GM23338 (cell line): Measurements from ENCODE around the gene MYO5B. TPM values are rescaled to one million over a fixed set of nuclear protein-coding genes. Genes with fewer than 3 reads are reported as not detected.

Source experiments
- ATAC-seq: fragments of 200-7000 bp; cut with Tn5 transposase; 3 replicates; pipeline ENCODE4 v1.9.1; 2020
- DNase-seq: peaks from one replicate; pipeline ENCODE4 v3.0.0-alpha.2; 2015; ENCODE audit warnings: low spot score
- H2AFZ ChIP-seq: fragments of 200-600 bp; sonication (generic); 2 replicates; pipeline ENCODE4 v1.8.0; 2016; ENCODE audit warnings: antibody characterized with exemption, mild to moderate bottlenecking, moderate library complexity
- H3F3A ChIP-seq: fragments of 200-600 bp; sonication (generic); replicated peaks from 2 replicates; pipeline ENCODE4 v1.8.0; 2017; ENCODE audit warnings: antibody characterized with exemption, mixed run types, low read depth
- H3K27ac ChIP-seq: fragments of 200-600 bp; sonication (generic); 2 replicates; pipeline ENCODE4 v1.6.1; 2016; ENCODE audit warnings: low read depth
- H3K27me3 ChIP-seq: fragments of 200-600 bp; sonication (generic); 2 replicates; pipeline ENCODE4 v1.8.0; 2016; ENCODE audit warnings: mild to moderate bottlenecking, mixed run types, moderate library complexity; ENCODE audit not compliant: insufficient read depth
- H3K36me3 ChIP-seq: fragments of 200-600 bp; sonication (generic); 2 replicates; pipeline ENCODE4 v1.8.0; 2016; ENCODE audit warnings: mild to moderate bottlenecking; ENCODE audit not compliant: insufficient read depth
- H3K4me1 ChIP-seq: fragments of 200-600 bp; sonication (generic); 2 replicates; pipeline ENCODE4 v1.8.0; 2016; ENCODE audit warnings: mild to moderate bottlenecking, moderate library complexity; ENCODE audit not compliant: insufficient read depth
- H3K4me2 ChIP-seq: fragments of 200-600 bp; sonication (generic); 2 replicates; pipeline ENCODE4 v1.7.1; 2017; ENCODE audit warnings: mixed run types
- H3K4me3 ChIP-seq: fragments of 200-600 bp; sonication (generic); 2 replicates; pipeline ENCODE4 v1.6.1; 2016; ENCODE audit warnings: mixed run types
- H3K79me2 ChIP-seq: fragments of 200-600 bp; sonication (generic); replicated peaks from 2 replicates; pipeline ENCODE4 v1.8.0; 2017; ENCODE audit warnings: mild to moderate bottlenecking; ENCODE audit not compliant: insufficient read depth
- H3K9me2 ChIP-seq: fragments of 200-600 bp; sonication (generic); 2 replicates; pipeline ENCODE4 v1.8.0; 2017; ENCODE audit not compliant: insufficient read depth
- H4K20me1 ChIP-seq: fragments of 200-600 bp; sonication (generic); replicated peaks from 2 replicates; pipeline ENCODE4 v1.8.0; 2017; ENCODE audit warnings: mild to moderate bottlenecking; ENCODE audit not compliant: insufficient read depth
- H3K27ac Mint-ChIP-seq: 2 replicates; pipeline ENCODE4 v1.8.0; 2020; ENCODE audit warnings: inconsistent platforms, mild to moderate bottlenecking, moderate library complexity, mixed read lengths
- H3K27me3 Mint-ChIP-seq: 3 replicates; pipeline ENCODE4 v1.8.0; 2022; ENCODE audit warnings: low read depth, mild to moderate bottlenecking, moderate library complexity, mixed read lengths, inconsistent platforms; ENCODE audit not compliant: insufficient read depth, poor library complexity
- H3K36me3 Mint-ChIP-seq: 3 replicates; pipeline ENCODE4 v1.8.0; 2021; ENCODE audit warnings: low read depth, mild to moderate bottlenecking, inconsistent platforms, moderate library complexity, mixed read lengths
- H3K4me1 Mint-ChIP-seq: 3 replicates; pipeline ENCODE4 v1.8.0; 2020; ENCODE audit warnings: mild to moderate bottlenecking, inconsistent platforms, mixed read lengths
- H3K4me3 Mint-ChIP-seq: 3 replicates; pipeline ENCODE4 v1.8.0; 2021; ENCODE audit warnings: moderate library complexity, mild to moderate bottlenecking, inconsistent platforms, mixed read lengths
- H3K9me3 Mint-ChIP-seq: 3 replicates; pipeline ENCODE4 v1.8.0; 2020; ENCODE audit warnings: moderate library complexity, mild to moderate bottlenecking, inconsistent platforms, mixed read lengths
- CREB1 ChIP-seq: fragments of 250-450 bp; sonication (Bioruptor Pico); IDR thresholded peaks from 2 replicates; pipeline ENCODE4 v1.5.0; 2020; ENCODE audit warnings: low read depth, mild to moderate bottlenecking, moderate library complexity
- EZH2 ChIP-seq: fragments of 200-600 bp; sonication (generic); IDR thresholded peaks from one replicate; pipeline ENCODE4 v1.8.0; 2017; ENCODE audit warnings: antibody characterized with exemption, mild to moderate bottlenecking, low read depth; ENCODE audit not compliant: unreplicated experiment
- EZH2phosphoT487 ChIP-seq: fragments of 200-600 bp; sonication (generic); IDR thresholded peaks from one replicate; pipeline ENCODE4 v1.8.1; 2018; ENCODE audit warnings: antibody characterized with exemption; ENCODE audit not compliant: unreplicated experiment
- JUNB ChIP-seq: IDR thresholded peaks from one replicate; pipeline ENCODE4 v1.6.1; 2016; ENCODE audit warnings: antibody characterized with exemption; ENCODE audit not compliant: unreplicated experiment
- NANOG ChIP-seq: IDR thresholded peaks from 2 replicates; pipeline ENCODE4 v1.6.1; 2016; ENCODE audit warnings: antibody characterized with exemption, borderline replicate concordance
- POLR2AphosphoS5 ChIP-seq: IDR thresholded peaks from 2 replicates; pipeline ENCODE4 v1.6.1; 2016; ENCODE audit warnings: antibody characterized with exemption, low read depth
- STAT1 ChIP-seq: IDR thresholded peaks from one replicate; pipeline ENCODE4 v1.6.1; 2016; ENCODE audit warnings: antibody characterized with exemption; ENCODE audit not compliant: unreplicated experiment
- ZNF114 ChIP-seq: fragments of 250-450 bp; sonication (Bioruptor Pico); IDR thresholded peaks from 2 replicates; pipeline ENCODE4 v1.5.0; 2020; ENCODE audit warnings: mild to moderate bottlenecking, moderate library complexity
- ZNF331 ChIP-seq: fragments of 250-450 bp; sonication (Bioruptor Pico); IDR thresholded peaks from 2 replicates; pipeline ENCODE4 v1.5.0; 2020; ENCODE audit warnings: low read depth, mild to moderate bottlenecking, moderate library complexity
- polyA plus RNA-seq: library from polyadenylated mRNA; unstranded; fragments of >200 nt; fragmentation: Nextera tagmentation; extraction: Ambion mirVana; gene quantifications from 2 replicates; pipeline ENCODE4 v1.2.1, GENCODE V29; 2016
- total RNA-seq: library from RNA; depleted of rRNA; stranded (reverse); fragments of >200 nt; shearing (Covaris generic); gene quantifications from 2 replicates; pipeline ENCODE4 v1.2.3, GENCODE V29; 2014
- TF ChIP-seq, protein P1 (sequence below): IDR thresholded peaks from 2 replicates; pipeline ENCODE4 v1.6.1; 2016; ENCODE audit warnings: antibody characterized with exemption
- TF ChIP-seq, protein P2 (sequence below), 2 experiments: fragments of 200-600 bp in 1 of 2; sonication (generic) in 1 of 2; conservative IDR thresholded peaks; 2 replicates each; pipeline versions ENCODE4 v1.5.1 to v1.6.1; 2016 to 2017; ENCODE audit warnings: antibody characterized with exemption in 2 of 2, low read depth in 2 of 2, mild to moderate bottlenecking in 2 of 2, moderate library complexity in 1 of 2
- TF ChIP-seq, protein P3 (sequence below): fragments of 250-450 bp; sonication (Bioruptor Pico); IDR thresholded peaks from 2 replicates; pipeline ENCODE4 v1.5.0; 2020; ENCODE audit warnings: mild to moderate bottlenecking, moderate library complexity
- TF ChIP-seq, protein P4 (sequence below): IDR thresholded peaks from one replicate; pipeline ENCODE4 v1.6.1; 2018; ENCODE audit warnings: antibody characterized with exemption; ENCODE audit not compliant: unreplicated experiment

MYO5B gene
- total and polyA plus RNA-seq, 2 experiments from 2014 or later: 3.2 to 19.1 TPM

DNA sequence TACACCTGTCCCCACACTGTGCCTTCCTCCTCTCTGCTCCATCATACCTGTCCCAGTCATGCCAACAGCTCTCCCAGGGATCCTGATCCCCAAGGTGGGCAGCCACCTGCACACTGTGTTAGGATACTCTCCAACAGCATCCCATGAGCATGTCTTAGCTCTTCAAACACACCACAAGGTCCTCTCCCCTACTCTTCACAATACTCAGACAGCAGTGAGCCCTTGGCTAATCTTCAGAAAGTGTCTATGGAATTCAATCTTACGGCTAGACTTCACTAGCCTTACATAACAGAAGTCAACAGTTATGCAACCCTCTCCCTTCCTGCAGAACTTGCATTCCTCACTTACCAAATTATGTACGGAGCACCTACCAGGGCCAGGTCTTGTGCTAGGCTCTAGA lies 79.9 kb downstream of the MYO5B start:
- Histone ChIP-seq H3K9me2 (no peaks in the 10 kb centered on the region), H3K36me3 (no peaks in the 10 kb centered on the region), H3K4me1 (peaks cover 9% of the 10 kb centered on the region), H3F3A (no peaks in the 10 kb centered on the region), H3K27me3 (no peaks in the 10 kb centered on the region), H3K4me3 (no peak overlapping the region), H4K20me1 (no peaks in the 10 kb centered on the region; the same call in 1 of the 2 replicates), H3K79me2 (no peaks in the 10 kb centered on the region), H2AFZ (no peak overlapping the region), H3K4me2 (no peak overlapping the region), H3K27ac (no peak overlapping the region)
- no peak for TF ChIP-seq ZNF331 (CRISPR knock-in tag)
- TF ChIP-seq ZNF114 (CRISPR knock-in tag): no peak
- TF ChIP-seq EZH2: no peak
- no peak for TF ChIP-seq STAT1
- no peak for TF ChIP-seq NANOG
- TF ChIP-seq JUNB: no peak
- TF ChIP-seq, protein P1, sequence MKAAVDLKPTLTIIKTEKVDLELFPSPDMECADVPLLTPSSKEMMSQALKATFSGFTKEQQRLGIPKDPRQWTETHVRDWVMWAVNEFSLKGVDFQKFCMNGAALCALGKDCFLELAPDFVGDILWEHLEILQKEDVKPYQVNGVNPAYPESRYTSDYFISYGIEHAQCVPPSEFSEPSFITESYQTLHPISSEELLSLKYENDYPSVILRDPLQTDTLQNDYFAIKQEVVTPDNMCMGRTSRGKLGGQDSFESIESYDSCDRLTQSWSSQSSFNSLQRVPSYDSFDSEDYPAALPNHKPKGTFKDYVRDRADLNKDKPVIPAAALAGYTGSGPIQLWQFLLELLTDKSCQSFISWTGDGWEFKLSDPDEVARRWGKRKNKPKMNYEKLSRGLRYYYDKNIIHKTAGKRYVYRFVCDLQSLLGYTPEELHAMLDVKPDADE: no peak
- TF ChIP-seq, protein P2, sequence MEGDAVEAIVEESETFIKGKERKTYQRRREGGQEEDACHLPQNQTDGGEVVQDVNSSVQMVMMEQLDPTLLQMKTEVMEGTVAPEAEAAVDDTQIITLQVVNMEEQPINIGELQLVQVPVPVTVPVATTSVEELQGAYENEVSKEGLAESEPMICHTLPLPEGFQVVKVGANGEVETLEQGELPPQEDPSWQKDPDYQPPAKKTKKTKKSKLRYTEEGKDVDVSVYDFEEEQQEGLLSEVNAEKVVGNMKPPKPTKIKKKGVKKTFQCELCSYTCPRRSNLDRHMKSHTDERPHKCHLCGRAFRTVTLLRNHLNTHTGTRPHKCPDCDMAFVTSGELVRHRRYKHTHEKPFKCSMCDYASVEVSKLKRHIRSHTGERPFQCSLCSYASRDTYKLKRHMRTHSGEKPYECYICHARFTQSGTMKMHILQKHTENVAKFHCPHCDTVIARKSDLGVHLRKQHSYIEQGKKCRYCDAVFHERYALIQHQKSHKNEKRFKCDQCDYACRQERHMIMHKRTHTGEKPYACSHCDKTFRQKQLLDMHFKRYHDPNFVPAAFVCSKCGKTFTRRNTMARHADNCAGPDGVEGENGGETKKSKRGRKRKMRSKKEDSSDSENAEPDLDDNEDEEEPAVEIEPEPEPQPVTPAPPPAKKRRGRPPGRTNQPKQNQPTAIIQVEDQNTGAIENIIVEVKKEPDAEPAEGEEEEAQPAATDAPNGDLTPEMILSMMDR (conservative IDR thresholded peaks at IDR 0.05; ENCODE audit: low read depth in 2 of 2): no peak
- TF ChIP-seq, protein P3, sequence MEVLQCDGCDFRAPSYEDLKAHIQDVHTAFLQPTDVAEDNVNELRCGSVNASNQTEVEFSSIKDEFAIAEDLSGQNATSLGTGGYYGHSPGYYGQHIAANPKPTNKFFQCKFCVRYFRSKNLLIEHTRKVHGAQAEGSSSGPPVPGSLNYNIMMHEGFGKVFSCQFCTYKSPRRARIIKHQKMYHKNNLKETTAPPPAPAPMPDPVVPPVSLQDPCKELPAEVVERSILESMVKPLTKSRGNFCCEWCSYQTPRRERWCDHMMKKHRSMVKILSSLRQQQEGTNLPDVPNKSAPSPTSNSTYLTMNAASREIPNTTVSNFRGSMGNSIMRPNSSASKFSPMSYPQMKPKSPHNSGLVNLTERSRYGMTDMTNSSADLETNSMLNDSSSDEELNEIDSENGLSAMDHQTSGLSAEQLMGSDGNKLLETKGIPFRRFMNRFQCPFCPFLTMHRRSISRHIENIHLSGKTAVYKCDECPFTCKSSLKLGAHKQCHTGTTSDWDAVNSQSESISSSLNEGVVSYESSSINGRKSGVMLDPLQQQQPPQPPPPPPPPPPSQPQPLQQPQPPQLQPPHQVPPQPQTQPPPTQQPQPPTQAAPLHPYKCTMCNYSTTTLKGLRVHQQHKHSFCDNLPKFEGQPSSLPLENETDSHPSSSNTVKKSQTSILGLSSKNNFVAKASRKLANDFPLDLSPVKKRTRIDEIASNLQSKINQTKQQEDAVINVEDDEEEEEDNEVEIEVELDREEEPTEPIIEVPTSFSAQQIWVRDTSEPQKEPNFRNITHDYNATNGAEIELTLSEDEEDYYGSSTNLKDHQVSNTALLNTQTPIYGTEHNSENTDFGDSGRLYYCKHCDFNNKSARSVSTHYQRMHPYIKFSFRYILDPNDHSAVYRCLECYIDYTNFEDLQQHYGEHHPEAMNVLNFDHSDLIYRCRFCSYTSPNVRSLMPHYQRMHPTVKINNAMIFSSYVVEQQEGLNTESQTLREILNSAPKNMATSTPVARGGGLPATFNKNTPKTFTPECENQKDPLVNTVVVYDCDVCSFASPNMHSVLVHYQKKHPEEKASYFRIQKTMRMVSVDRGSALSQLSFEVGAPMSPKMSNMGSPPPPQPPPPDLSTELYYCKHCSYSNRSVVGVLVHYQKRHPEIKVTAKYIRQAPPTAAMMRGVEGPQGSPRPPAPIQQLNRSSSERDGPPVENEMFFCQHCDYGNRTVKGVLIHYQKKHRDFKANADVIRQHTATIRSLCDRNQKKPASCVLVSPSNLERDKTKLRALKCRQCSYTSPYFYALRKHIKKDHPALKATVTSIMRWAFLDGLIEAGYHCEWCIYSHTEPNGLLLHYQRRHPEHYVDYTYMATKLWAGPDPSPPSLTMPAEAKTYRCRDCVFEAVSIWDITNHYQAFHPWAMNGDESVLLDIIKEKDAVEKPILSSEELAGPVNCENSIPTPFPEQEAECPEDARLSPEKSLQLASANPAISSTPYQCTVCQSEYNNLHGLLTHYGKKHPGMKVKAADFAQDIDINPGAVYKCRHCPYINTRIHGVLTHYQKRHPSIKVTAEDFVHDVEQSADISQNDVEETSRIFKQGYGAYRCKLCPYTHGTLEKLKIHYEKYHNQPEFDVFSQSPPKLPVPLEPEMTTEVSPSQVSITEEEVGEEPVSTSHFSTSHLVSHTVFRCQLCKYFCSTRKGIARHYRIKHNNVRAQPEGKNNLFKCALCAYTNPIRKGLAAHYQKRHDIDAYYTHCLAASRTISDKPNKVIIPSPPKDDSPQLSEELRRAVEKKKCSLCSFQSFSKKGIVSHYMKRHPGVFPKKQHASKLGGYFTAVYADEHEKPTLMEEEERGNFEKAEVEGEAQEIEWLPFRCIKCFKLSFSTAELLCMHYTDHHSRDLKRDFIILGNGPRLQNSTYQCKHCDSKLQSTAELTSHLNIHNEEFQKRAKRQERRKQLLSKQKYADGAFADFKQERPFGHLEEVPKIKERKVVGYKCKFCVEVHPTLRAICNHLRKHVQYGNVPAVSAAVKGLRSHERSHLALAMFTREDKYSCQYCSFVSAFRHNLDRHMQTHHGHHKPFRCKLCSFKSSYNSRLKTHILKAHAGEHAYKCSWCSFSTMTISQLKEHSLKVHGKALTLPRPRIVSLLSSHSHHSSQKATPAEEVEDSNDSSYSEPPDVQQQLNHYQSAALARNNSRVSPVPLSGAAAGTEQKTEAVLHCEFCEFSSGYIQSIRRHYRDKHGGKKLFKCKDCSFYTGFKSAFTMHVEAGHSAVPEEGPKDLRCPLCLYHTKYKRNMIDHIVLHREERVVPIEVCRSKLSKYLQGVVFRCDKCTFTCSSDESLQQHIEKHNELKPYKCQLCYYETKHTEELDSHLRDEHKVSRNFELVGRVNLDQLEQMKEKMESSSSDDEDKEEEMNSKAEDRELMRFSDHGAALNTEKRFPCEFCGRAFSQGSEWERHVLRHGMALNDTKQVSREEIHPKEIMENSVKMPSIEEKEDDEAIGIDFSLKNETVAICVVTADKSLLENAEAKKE (CRISPR knock-in tag): no peak
- TF ChIP-seq, protein P4, sequence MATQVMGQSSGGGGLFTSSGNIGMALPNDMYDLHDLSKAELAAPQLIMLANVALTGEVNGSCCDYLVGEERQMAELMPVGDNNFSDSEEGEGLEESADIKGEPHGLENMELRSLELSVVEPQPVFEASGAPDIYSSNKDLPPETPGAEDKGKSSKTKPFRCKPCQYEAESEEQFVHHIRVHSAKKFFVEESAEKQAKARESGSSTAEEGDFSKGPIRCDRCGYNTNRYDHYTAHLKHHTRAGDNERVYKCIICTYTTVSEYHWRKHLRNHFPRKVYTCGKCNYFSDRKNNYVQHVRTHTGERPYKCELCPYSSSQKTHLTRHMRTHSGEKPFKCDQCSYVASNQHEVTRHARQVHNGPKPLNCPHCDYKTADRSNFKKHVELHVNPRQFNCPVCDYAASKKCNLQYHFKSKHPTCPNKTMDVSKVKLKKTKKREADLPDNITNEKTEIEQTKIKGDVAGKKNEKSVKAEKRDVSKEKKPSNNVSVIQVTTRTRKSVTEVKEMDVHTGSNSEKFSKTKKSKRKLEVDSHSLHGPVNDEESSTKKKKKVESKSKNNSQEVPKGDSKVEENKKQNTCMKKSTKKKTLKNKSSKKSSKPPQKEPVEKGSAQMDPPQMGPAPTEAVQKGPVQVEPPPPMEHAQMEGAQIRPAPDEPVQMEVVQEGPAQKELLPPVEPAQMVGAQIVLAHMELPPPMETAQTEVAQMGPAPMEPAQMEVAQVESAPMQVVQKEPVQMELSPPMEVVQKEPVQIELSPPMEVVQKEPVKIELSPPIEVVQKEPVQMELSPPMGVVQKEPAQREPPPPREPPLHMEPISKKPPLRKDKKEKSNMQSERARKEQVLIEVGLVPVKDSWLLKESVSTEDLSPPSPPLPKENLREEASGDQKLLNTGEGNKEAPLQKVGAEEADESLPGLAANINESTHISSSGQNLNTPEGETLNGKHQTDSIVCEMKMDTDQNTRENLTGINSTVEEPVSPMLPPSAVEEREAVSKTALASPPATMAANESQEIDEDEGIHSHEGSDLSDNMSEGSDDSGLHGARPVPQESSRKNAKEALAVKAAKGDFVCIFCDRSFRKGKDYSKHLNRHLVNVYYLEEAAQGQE: no peak
- no peak for TF ChIP-seq POLR2AphosphoS5
- no peak for TF ChIP-seq EZH2phosphoT487
- TF ChIP-seq CREB1 (CRISPR knock-in tag): no peak
- Mint-ChIP-seq H3K4me3 (no peak overlapping the region), H3K4me1 (peaks cover 10% of the 10 kb centered on the region; the same call in 2 of the 3 replicates), H3K9me3 (no peaks in the 10 kb centered on the region), H3K36me3 (no peaks in the 10 kb centered on the region), H3K27me3 (no peaks in the 10 kb centered on the region), H3K27ac (no peak overlapping the region)
- DNase-seq: no peak
- no peak for ATAC-seq
